GM12878 (cell line): ENCODE measurements around the gene FANCI. TPM values are rescaled to one million over a fixed set of nuclear protein-coding genes. Genes with fewer than 3 reads are reported as not detected.

Experiments used
- ATAC-seq: fragments of 200-7000 bp; cut with Tn5 transposase; 3 replicates; pipeline ENCODE4 v1.9.1; 2020; ENCODE audit warnings: mild to moderate bottlenecking, moderate library complexity
- BruUV-seq: library from RNA; stranded (reverse); fragments of 400-500 nt; replicated peaks from 2 replicates; lab custom pipeline; 2021; lab: Mats Ljungman, UMichigan
- CTCF ChIA-PET: fragments of 300-600 bp; sonication (Branson Sonifier 250); formaldehyde crosslinking; extraction: SDS; loops from one replicate; lab custom pipeline; 2021; ENCODE audit warnings: inconsistent platforms; lab: Yijun Ruan, JAX
- POLR2A ChIA-PET: fragments of 350-600 bp; formaldehyde crosslinking; extraction: SDS; loops from one replicate; lab custom pipeline; 2021; ENCODE audit warnings: inconsistent platforms; lab: Charles Lee
- RAD21 ChIA-PET: fragments of 300-600 bp; sonication (Branson Sonifier 250); formaldehyde crosslinking; loops from one replicate; lab custom pipeline; 2023; ENCODE audit warnings: antibody characterized with exemption; ENCODE audit not compliant: unreplicated experiment; lab: Charles Lee
- SMC1A ChIA-PET: fragments of 300-600 bp; sonication (Branson Sonifier 250); formaldehyde crosslinking; loops from one replicate; lab custom pipeline; 2023; ENCODE audit not compliant: unreplicated experiment, uncharacterized antibody; lab: Charles Lee
- DNase-seq: peaks from one replicate; pipeline ENCODE4 v3.0.0-alpha.2; 2011; ENCODE audit warnings: low read depth, low spot score
- FAIRE-seq: peaks from 3 replicates; lab custom pipeline; 2011; peaks lifted over from hg19 to GRCh38; lab: Jason Lieb, UNC
- H2AFZ ChIP-seq: 2 replicates; pipeline ENCODE4 v1.6.0; 2011; ENCODE audit warnings: low read depth, low read length, control low read depth; ENCODE audit not compliant: control insufficient read depth
- H3K27ac ChIP-seq: 2 replicates; pipeline ENCODE4 v1.5.1; 2011; ENCODE audit warnings: control low read depth; ENCODE audit not compliant: control insufficient read depth, insufficient read depth
- H3K27me3 ChIP-seq, 2 experiments: replicated peaks in 1 of 2; 2 replicates each; pipeline versions ENCODE4 v1.6.0 to v1.6.1; 2011; ENCODE audit warnings: low read length in 1 of 2; ENCODE audit not compliant: control insufficient read depth in 2 of 2, insufficient read depth in 2 of 2
- H3K36me3 ChIP-seq, 2 experiments: 2 replicates each; pipeline ENCODE4 v1.5.1; 2011; ENCODE audit warnings: low read length in 1 of 2; ENCODE audit not compliant: control insufficient read depth in 2 of 2, insufficient read depth in 2 of 2
- H3K4me1 ChIP-seq: 2 replicates; pipeline ENCODE4 v1.6.1; 2011; ENCODE audit warnings: mild to moderate bottlenecking, low read length, moderate library complexity, mixed read lengths; ENCODE audit not compliant: control insufficient read depth, insufficient read depth
- H3K4me2 ChIP-seq: 2 replicates; pipeline ENCODE4 v1.6.0; 2011; ENCODE audit warnings: control low read depth; ENCODE audit not compliant: control insufficient read depth, insufficient read depth
- H3K4me3 ChIP-seq: fragments of 200-600 bp; sonication (generic); 2 replicates; pipeline ENCODE4 v1.5.1; 2016
- H3K79me2 ChIP-seq: 2 replicates; pipeline ENCODE4 v1.6.0; 2011; ENCODE audit warnings: low read length; ENCODE audit not compliant: control insufficient read depth, insufficient read depth
- H3K9ac ChIP-seq: 2 replicates; pipeline ENCODE4 v1.8.0; 2011; ENCODE audit warnings: low read length, control low read depth, mixed read lengths; ENCODE audit not compliant: control insufficient read depth, insufficient read depth
- H3K9me3 ChIP-seq: replicated peaks from 3 replicates; pipeline ENCODE4 v1.5.1; 2011; ENCODE audit warnings: mild to moderate bottlenecking, low read length; ENCODE audit not compliant: control insufficient read depth, insufficient read depth
- H4K20me1 ChIP-seq: 2 replicates; pipeline ENCODE4 v1.6.0; 2011; ENCODE audit not compliant: control insufficient read depth, insufficient read depth
- CHD2 ChIP-seq: IDR thresholded peaks from 2 replicates; pipeline ENCODE4 v1.6.1; 2011; ENCODE audit warnings: low read depth, low read length, improper control_type of control experiment, borderline replicate concordance
- CHD4 ChIP-seq: fragments of 200-600 bp; sonication (generic); IDR thresholded peaks from 2 replicates; pipeline ENCODE4 v1.6.1; 2016; ENCODE audit warnings: mild to moderate bottlenecking
- GABPA ChIP-seq: IDR thresholded peaks from 2 replicates; pipeline ENCODE4 v1.6.1; 2014; ENCODE audit warnings: antibody characterized with exemption, low read depth, mild to moderate bottlenecking, inconsistent platforms
- IRF4 ChIP-seq: IDR thresholded peaks from 2 replicates; pipeline ENCODE4 v1.6.1; 2011; ENCODE audit warnings: low read depth, low read length
- MTA2 ChIP-seq: fragments of 450-650 bp; IDR thresholded peaks from 2 replicates; pipeline ENCODE4 v1.6.1; 2016; ENCODE audit warnings: low read depth, mild to moderate bottlenecking, moderate library complexity
- NR2C2 ChIP-seq: IDR thresholded peaks from 2 replicates; pipeline ENCODE4 v1.6.1; 2011; ENCODE audit warnings: borderline replicate concordance, low read depth; ENCODE audit not compliant: control insufficient read depth, insufficient read length
- POLR2AphosphoS5 ChIP-seq: IDR thresholded peaks from 2 replicates; pipeline ENCODE4 v1.6.1; 2011; ENCODE audit warnings: mild to moderate bottlenecking, low read length, inconsistent platforms
- POU2F2 ChIP-seq: IDR thresholded peaks from 3 replicates; pipeline ENCODE4 v1.6.1; 2011; ENCODE audit warnings: low read depth, mild to moderate bottlenecking, low read length, borderline replicate concordance
- SMC3 ChIP-seq: IDR thresholded peaks from 2 replicates; pipeline ENCODE4 v1.6.1; 2011; ENCODE audit warnings: low read length, improper control_type of control experiment, borderline replicate concordance
- SPI1 ChIP-seq: IDR thresholded peaks from 2 replicates; pipeline ENCODE4 v1.6.1; 2011; ENCODE audit warnings: low read depth, mild to moderate bottlenecking, low read length, moderate library complexity, borderline replicate concordance; ENCODE audit not compliant: insufficient read depth
- TBL1XR1 ChIP-seq: IDR thresholded peaks from 2 replicates; pipeline ENCODE4 v1.6.1; 2012; ENCODE audit warnings: low read depth, low read length, improper control_type of control experiment
- WGBS: methylation state at CpG from one replicate; pipeline ENCODE4 v1.1.6; 2016; ENCODE audit warnings: low lambda C conversion rate; ENCODE audit not compliant: insufficient replicate concordance, insufficient coverage; ENCODE audit errors: missing lambda C conversion rate; 5-methylcytosine and 5-hydroxymethylcytosine counted together
- in situ Hi-C: fragments of 300-500 bp; cut with MboI; formaldehyde crosslinking; loops from 9 replicates; pipeline ENCODE4 v1.14.3; 2018; ENCODE audit warnings: mixed read lengths
- intact Hi-C: fragments of 100-400 bp; cut with micrococcal nuclease; formaldehyde crosslinking; loops from one replicate; pipeline ENCODE4 v1.14.2; 2022; ENCODE audit not compliant: unreplicated experiment
- polyA plus RNA-seq, 11 experiments: library from polyadenylated mRNA; depleted of rRNA in 4 of 11; unstranded in 6 of 11; stranded (reverse) in 5 of 11; fragments of >200 nt; fragmentation: Nextera tagmentation in 4 of 11; fragmentation: Illumina TruSeq in 1 of 11; extraction: Ambion mirVana in 4 of 11; extraction: Trizol in 1 of 11; gene quantifications; 1 replicate in 1 of 11; 2 replicates in 10 of 11; pipeline versions ENCODE4 v1.2.1 to v1.2.3, GENCODE V29; 2011 to 2016; ENCODE audit warnings: inconsistent platforms in 2 of 11, missing spikeins in 2 of 11, low read depth in 1 of 11
- total RNA-seq, 4 experiments: library from RNA; depleted of rRNA in 3 of 4; stranded (reverse); fragments of >200 nt in 3 of 4; fragmentation: Illumina TruSeq in 1 of 4; extraction: Trizol in 1 of 4; gene quantifications; 2 replicates each; pipeline versions ENCODE4 v1.2.1 to v1.2.3, GENCODE V29; 2013 to 2021
- TF ChIP-seq, protein P1 (sequence below): fragments of 450-650 bp; conservative IDR thresholded peaks from 2 replicates; pipeline ENCODE4 v1.6.1; 2017; ENCODE audit warnings: mild to moderate bottlenecking, moderate library complexity
- TF ChIP-seq, protein P2 (sequence below): fragments of 450-650 bp; IDR thresholded peaks from 2 replicates; pipeline ENCODE4 v1.6.1; 2016; ENCODE audit warnings: mild to moderate bottlenecking
- TF ChIP-seq, protein P3 (sequence below): fragments of 450-650 bp; formaldehyde crosslinking; IDR thresholded peaks from 2 replicates; pipeline ENCODE4 v1.4.0; 2022; ENCODE audit warnings: mild to moderate bottlenecking, moderate library complexity

Gene FANCI
- total and polyA plus RNA-seq, 10 of the 15 experiments (the other 5 are each of a cell fraction or from before 2014, with no cell fraction given) = 38.1 to 129 (median 82.4) TPM

DNA sequence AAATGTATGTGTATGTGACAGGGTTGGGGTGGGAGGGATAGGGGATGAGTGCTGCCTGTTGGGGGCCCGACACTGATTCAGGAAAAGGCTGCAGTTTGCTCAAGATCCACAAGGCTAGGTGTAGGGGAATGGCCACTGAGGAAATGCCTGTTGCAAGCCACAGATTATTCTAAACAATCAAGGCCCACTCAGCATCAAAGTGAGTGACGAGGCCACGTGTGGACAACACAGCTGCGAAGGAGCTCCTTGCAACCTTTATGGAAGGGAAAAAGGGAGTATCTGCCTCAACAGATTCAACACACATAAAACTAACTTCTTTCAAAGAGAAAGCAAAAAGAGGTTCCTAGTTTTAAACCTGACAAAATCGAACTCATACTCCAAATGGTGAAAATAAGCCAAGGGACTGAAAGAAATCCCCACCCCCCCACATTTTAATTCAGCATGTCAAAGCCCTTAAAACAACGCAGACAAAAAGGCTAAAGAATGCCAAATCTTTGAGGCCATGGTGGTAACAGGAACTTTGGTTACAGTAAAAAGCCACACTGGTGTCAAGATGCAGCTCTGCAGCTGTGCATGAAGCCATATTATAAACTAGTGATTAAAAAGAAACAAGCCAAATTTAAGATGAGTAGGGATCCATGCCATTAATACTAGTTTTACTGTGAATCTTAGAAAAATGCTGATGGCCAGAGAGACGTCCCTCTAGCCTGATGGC lies 87.3 kb downstream of the FANCI start:
- ChIA-PET POLR2A (interaction anchor here (0.6 kb wide), 2 partner anchors 55 to 130 kb away, joined by 3 to 4 read pairs; no protein-coding TSS in a partner anchor), CTCF (interaction anchor here (0.7 to 13.0 kb wide), 7 partner anchors 12 to 132 kb away, joined by 3 to 116 read pairs (median 3); no protein-coding TSS in a partner anchor), SMC1A (interaction anchor here (0.7 to 1.5 kb wide), 3 partner anchors 8 to 99 kb away, joined by 4 read pairs; no protein-coding TSS in a partner anchor), RAD21 (interaction anchor here (0.6 to 1.4 kb wide), 2 partner anchors 99 to 219 kb away, joined by 4 to 5 read pairs; no protein-coding TSS in a partner anchor)
- TF ChIP-seq, protein P1, sequence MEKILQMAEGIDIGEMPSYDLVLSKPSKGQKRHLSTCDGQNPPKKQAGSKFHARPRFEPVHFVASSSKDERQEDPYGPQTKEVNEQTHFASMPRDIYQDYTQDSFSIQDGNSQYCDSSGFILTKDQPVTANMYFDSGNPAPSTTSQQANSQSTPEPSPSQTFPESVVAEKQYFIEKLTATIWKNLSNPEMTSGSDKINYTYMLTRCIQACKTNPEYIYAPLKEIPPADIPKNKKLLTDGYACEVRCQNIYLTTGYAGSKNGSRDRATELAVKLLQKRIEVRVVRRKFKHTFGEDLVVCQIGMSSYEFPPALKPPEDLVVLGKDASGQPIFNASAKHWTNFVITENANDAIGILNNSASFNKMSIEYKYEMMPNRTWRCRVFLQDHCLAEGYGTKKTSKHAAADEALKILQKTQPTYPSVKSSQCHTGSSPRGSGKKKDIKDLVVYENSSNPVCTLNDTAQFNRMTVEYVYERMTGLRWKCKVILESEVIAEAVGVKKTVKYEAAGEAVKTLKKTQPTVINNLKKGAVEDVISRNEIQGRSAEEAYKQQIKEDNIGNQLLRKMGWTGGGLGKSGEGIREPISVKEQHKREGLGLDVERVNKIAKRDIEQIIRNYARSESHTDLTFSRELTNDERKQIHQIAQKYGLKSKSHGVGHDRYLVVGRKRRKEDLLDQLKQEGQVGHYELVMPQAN = no peak
- TF ChIP-seq, protein P2, sequence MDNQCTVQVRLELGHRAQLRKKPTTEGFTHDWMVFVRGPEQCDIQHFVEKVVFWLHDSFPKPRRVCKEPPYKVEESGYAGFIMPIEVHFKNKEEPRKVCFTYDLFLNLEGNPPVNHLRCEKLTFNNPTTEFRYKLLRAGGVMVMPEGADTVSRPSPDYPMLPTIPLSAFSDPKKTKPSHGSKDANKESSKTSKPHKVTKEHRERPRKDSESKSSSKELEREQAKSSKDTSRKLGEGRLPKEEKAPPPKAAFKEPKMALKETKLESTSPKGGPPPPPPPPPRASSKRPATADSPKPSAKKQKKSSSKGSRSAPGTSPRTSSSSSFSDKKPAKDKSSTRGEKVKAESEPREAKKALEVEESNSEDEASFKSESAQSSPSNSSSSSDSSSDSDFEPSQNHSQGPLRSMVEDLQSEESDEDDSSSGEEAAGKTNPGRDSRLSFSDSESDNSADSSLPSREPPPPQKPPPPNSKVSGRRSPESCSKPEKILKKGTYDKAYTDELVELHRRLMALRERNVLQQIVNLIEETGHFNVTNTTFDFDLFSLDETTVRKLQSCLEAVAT = no peak
- TF ChIP-seq, protein P3, sequence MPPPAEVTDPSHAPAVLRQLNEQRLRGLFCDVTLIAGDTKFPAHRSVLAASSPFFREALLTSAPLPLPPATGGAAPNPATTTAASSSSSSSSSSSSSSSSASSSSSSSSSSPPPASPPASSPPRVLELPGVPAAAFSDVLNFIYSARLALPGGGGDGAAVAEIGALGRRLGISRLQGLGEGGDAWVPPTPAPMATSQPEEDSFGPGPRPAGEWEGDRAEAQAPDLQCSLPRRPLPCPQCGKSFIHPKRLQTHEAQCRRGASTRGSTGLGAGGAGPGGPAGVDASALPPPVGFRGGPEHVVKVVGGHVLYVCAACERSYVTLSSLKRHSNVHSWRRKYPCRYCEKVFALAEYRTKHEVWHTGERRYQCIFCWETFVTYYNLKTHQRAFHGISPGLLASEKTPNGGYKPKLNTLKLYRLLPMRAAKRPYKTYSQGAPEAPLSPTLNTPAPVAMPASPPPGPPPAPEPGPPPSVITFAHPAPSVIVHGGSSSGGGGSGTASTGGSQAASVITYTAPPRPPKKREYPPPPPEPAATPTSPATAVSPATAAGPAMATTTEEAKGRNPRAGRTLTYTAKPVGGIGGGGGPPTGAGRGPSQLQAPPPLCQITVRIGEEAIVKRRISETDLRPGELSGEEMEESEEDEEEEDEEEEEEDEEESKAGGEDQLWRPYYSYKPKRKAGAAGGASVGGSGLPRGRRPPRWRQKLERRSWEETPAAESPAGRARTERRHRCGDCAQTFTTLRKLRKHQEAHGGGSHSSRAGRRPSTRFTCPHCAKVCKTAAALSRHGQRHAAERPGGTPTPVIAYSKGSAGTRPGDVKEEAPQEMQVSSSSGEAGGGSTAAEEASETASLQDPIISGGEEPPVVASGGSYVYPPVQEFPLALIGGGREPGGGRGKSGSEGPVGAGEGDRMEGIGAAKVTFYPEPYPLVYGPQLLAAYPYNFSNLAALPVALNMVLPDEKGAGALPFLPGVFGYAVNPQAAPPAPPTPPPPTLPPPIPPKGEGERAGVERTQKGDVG (CRISPR knock-in tag) = no peak
- TF ChIP-seq SPI1 = no peak
- TF ChIP-seq SMC3 = no peak
- TF ChIP-seq GABPA = no peak
- no peak for TF ChIP-seq IRF4
- TF ChIP-seq MTA2 = no peak
- TF ChIP-seq CHD4 = no peak
- TF ChIP-seq TBL1XR1 = no peak
- no peak for TF ChIP-seq NR2C2
- TF ChIP-seq CHD2 = no peak
- TF ChIP-seq POLR2AphosphoS5 = no peak
- TF ChIP-seq POU2F2 = no peak
- Histone ChIP-seq H3K4me1 (peaks cover 33% of the 10 kb centered on the region), H3K27me3 (no peaks in the 10 kb centered on the region), H3K36me3 (peaks cover 24 to 49% of the 10 kb centered on the region in 2 experiments), H4K20me1 (peaks cover 12% of the 10 kb centered on the region), H2AFZ (no peak overlapping the region), H3K27ac (no peak overlapping the region), H3K9me3 (no peaks in the 10 kb centered on the region), H3K4me2 (peak overlapping the region; percentile 80), H3K9ac (peak overlapping the region; percentile 42; the same call in 1 of the 2 replicates), H3K79me2 (peaks cover 49% of the 10 kb centered on the region), H3K4me3 (peak overlapping the region; percentile 64; the same call in 1 of the 2 replicates)
- FAIRE-seq (no peak), DNase-seq (no peak), ATAC-seq (no peak)
- BruUV-seq = no TSS peak
- WGBS = 74% methylated on average over 7 of the region's 7 CpGs
- in situ Hi-C loops = no loop called here
- intact Hi-C loops = loop anchor here (5.0 kb wide), 1 partner anchor 124 kb away; no protein-coding TSS in a partner anchor
